Measurements from ENCODE around the gene CARD19. TPM values are rescaled to one million over a fixed set of nuclear protein-coding genes. Genes with fewer than 3 reads are reported as not detected.

CARD19 gene
- total RNA-seq, 1 experiment from 2014 or later: 63.4 TPM

GRCh38 chr9:93064392-93065134, 31.5 kb upstream of the CARD19 start:
- Histone ChIP-seq H3K4me3 (ENCODE audit: low read depth in 2 of 2, low read length in 2 of 2) (no peak overlapping the region), H3K27me3 (ENCODE audit: control insufficient read depth, insufficient read depth, low read length) (no peaks in the 10 kb centered on the region), H3K4me1 (ENCODE audit: control insufficient read depth, insufficient read depth, low read length) (peaks cover 19% of the 10 kb centered on the region), H3K9me3 (ENCODE audit: control insufficient read depth, insufficient read depth, low read depth, low read length) (no peaks in the 10 kb centered on the region), H3K36me3 (ENCODE audit: control insufficient read depth, insufficient read depth, low read length) (no peaks in the 10 kb centered on the region), H3K27ac (ENCODE audit: low read length) (no peak overlapping the region)
- no peak for TF ChIP-seq SIN3A (IDR thresholded peaks at IDR 0.05; ENCODE audit: borderline replicate concordance, insufficient read depth, low read depth, low read length)
- TF ChIP-seq POLR2AphosphoS5 (IDR thresholded peaks at IDR 0.05; ENCODE audit: low read depth, low read length): no peak
- TF ChIP-seq TCF7L2 (IDR thresholded peaks at IDR 0.05; ENCODE audit: low read depth, low read length): no peak
- TF ChIP-seq REST (IDR thresholded peaks at IDR 0.05; ENCODE audit: insufficient read depth in 1 of 2, low read depth in 2 of 2, low read length in 1 of 2): no peak
- no peak for TF ChIP-seq CTCF (IDR thresholded peaks at IDR 0.05)
- in situ Hi-C loops (cut with HindIII; ENCODE audit: low pct_unique_long_range_greater_than_20kb, low sequenced_read_pairs) (no loop called here), intact Hi-C loops (cut with micrococcal nuclease; ENCODE audit: unreplicated experiment) (no loop called here)
- POLR2A ChIA-PET: no interaction called here
- CTCF ChIA-PET: interaction anchor here (0.6 kb wide), 1 partner anchor 44 kb away, joined by 4 read pairs; no protein-coding TSS in a partner anchor
- ATAC-seq (no peak), DNase-seq (ENCODE audit: low read depth, low spot score) (no peak)
- BruUV-seq (replicated peaks): no TSS peak

- Histone ChIP-seq H3K9me3 (ENCODE audit: control insufficient read depth, insufficient read depth, low read depth, low read length) (no peaks in the 10 kb centered on the region), H3K27ac (ENCODE audit: low read length) (no peak overlapping the region), H3K4me3 (ENCODE audit: low read depth in 2 of 2, low read length in 2 of 2) (no peak overlapping the region), H3K27me3 (ENCODE audit: control insufficient read depth, insufficient read depth, low read length) (no peaks in the 10 kb centered on the region), H3K36me3 (ENCODE audit: control insufficient read depth, insufficient read depth, low read length) (no peaks in the 10 kb centered on the region), H3K4me1 (ENCODE audit: control insufficient read depth, insufficient read depth, low read length) (peaks cover 12% of the 10 kb centered on the region)
- intact Hi-C loops (cut with micrococcal nuclease; ENCODE audit: unreplicated experiment) (no loop called here), in situ Hi-C loops (cut with HindIII; ENCODE audit: low pct_unique_long_range_greater_than_20kb, low sequenced_read_pairs) (no loop called here)
- TF ChIP-seq SIN3A (IDR thresholded peaks at IDR 0.05; ENCODE audit: borderline replicate concordance, insufficient read depth, low read depth, low read length): no peak
- no peak for TF ChIP-seq POLR2AphosphoS5 (IDR thresholded peaks at IDR 0.05; ENCODE audit: low read depth, low read length)
- no peak for TF ChIP-seq TCF7L2 (IDR thresholded peaks at IDR 0.05; ENCODE audit: low read depth, low read length)
- no peak for TF ChIP-seq REST (IDR thresholded peaks at IDR 0.05; ENCODE audit: insufficient read depth in 1 of 2, low read depth in 2 of 2, low read length in 1 of 2)
- no peak for TF ChIP-seq CTCF (IDR thresholded peaks at IDR 0.05)
- POLR2A ChIA-PET: no interaction called here
- DNase-seq (ENCODE audit: low read depth, low spot score): no peak
- no TSS peak for BruUV-seq (replicated peaks)
- CTCF ChIA-PET: no interaction called here
- no peak for ATAC-seq
Measured at GRCh38 chr9:93065135-93065720, 30.8 kb upstream of the CARD19 start.
